Neuronal stem cell (in vitro differentiated cells): Measurements from ENCODE around the gene PARD6G.

Experiments used
- DNase-seq: peaks from one replicate; pipeline ENCODE4 v3.0.0-alpha.2; 2013; ENCODE audit warnings: low spot score
- H2AFZ ChIP-seq: one replicate; pipeline ENCODE4 v1.6.1; 2013; ENCODE audit warnings: mild to moderate bottlenecking, low read length, inconsistent platforms
- H2AK5ac ChIP-seq: 2 replicates; pipeline ENCODE4 v1.6.1; 2013; ENCODE audit warnings: low read depth, mild to moderate bottlenecking, inconsistent platforms, low read length, moderate library complexity, mixed read lengths
- H2BK120ac ChIP-seq: 2 replicates; pipeline ENCODE4 v1.6.1; 2013; ENCODE audit warnings: low read depth, mild to moderate bottlenecking, inconsistent platforms, low read length, moderate library complexity, mixed read lengths
- H2BK12ac ChIP-seq: one replicate; pipeline ENCODE4 v1.6.1; 2013; ENCODE audit warnings: low read length, inconsistent platforms
- H2BK15ac ChIP-seq: 2 replicates; pipeline ENCODE4 v1.6.1; 2013; ENCODE audit warnings: mild to moderate bottlenecking, low read length, inconsistent platforms, mixed read lengths
- H2BK5ac ChIP-seq: one replicate; pipeline ENCODE4 v1.6.1; 2013; ENCODE audit warnings: inconsistent platforms, mild to moderate bottlenecking, low read length, moderate library complexity
- H3K14ac ChIP-seq: one replicate; pipeline ENCODE4 v1.6.1; 2013; ENCODE audit warnings: low read length, inconsistent platforms
- H3K18ac ChIP-seq: 2 replicates; pipeline ENCODE4 v1.6.1; 2013; ENCODE audit warnings: low read length, inconsistent platforms
- H3K23ac ChIP-seq: 2 replicates; pipeline ENCODE4 v1.6.1; 2013; ENCODE audit warnings: low read depth, mild to moderate bottlenecking, mixed read lengths, low read length, inconsistent platforms; ENCODE audit not compliant: poor library complexity
- H3K27ac ChIP-seq: replicated peaks from 3 replicates; pipeline ENCODE4 v1.5.1; 2013; ENCODE audit warnings: low read length, inconsistent platforms
- H3K27me3 ChIP-seq, 3 experiments: 2 replicates each; pipeline ENCODE4 v1.6.1; 2013; ENCODE audit warnings: low read length in 3 of 3, mild to moderate bottlenecking in 2 of 3, inconsistent platforms in 1 of 3, low read depth in 1 of 3, mixed read lengths in 1 of 3, moderate library complexity in 1 of 3; ENCODE audit not compliant: control insufficient read depth in 3 of 3, insufficient read depth in 3 of 3
- H3K36me3 ChIP-seq, 2 donors: replicated peaks in 1 of 2; 2 replicates each; pipeline ENCODE4 v1.6.1; 2013; ENCODE audit warnings: low read length in 2 of 2; ENCODE audit not compliant: control insufficient read depth in 2 of 2, insufficient read depth in 2 of 2
- H3K4ac ChIP-seq: 2 replicates; pipeline ENCODE4 v1.6.1; 2013; ENCODE audit warnings: inconsistent platforms, mild to moderate bottlenecking, low read length, moderate library complexity
- H3K4me1 ChIP-seq, 2 donors: 1 replicate in 1 of 2; 2 replicates in 1 of 2; pipeline ENCODE4 v1.6.1; 2013; ENCODE audit warnings: low read length in 2 of 2, low read depth in 1 of 2; ENCODE audit not compliant: control insufficient read depth in 2 of 2, insufficient read depth in 1 of 2
- H3K4me2 ChIP-seq: one replicate; pipeline ENCODE4 v1.6.1; 2013; ENCODE audit warnings: mild to moderate bottlenecking, low read length, inconsistent platforms; ENCODE audit not compliant: insufficient read depth, poor library complexity, severe bottlenecking
- H3K4me3 ChIP-seq, 2 donors: 2 replicates each; pipeline ENCODE4 v1.5.1; 2013; ENCODE audit warnings: low read length in 2 of 2, mild to moderate bottlenecking in 2 of 2, inconsistent platforms in 1 of 2, moderate library complexity in 1 of 2
- H3K79me1 ChIP-seq: one replicate; pipeline ENCODE4 v1.6.1; 2013; ENCODE audit warnings: low read depth, mild to moderate bottlenecking, inconsistent platforms, low read length, moderate library complexity
- H3K9ac ChIP-seq: one replicate; pipeline ENCODE4 v1.6.1; 2013; ENCODE audit warnings: mild to moderate bottlenecking, low read depth, low read length, inconsistent platforms; ENCODE audit not compliant: poor library complexity
- H3K9me3 ChIP-seq, 2 donors: replicated peaks in 1 of 2; 2 replicates each; pipeline versions ENCODE3 to v1.6.1; 2013; ENCODE audit warnings: low read length in 2 of 2, mild to moderate bottlenecking in 2 of 2, inconsistent platforms in 1 of 2, low read depth in 1 of 2, mixed read lengths in 1 of 2, moderate library complexity in 1 of 2; ENCODE audit not compliant: control insufficient read depth in 2 of 2, insufficient read depth in 1 of 2
- H4K8ac ChIP-seq: one replicate; pipeline ENCODE4 v1.6.1; 2013; ENCODE audit warnings: low read depth, mild to moderate bottlenecking, inconsistent platforms, low read length, moderate library complexity
- H4K91ac ChIP-seq: one replicate; pipeline ENCODE4 v1.6.1; 2013; ENCODE audit warnings: low read length, low read depth, mild to moderate bottlenecking, inconsistent platforms; ENCODE audit not compliant: poor library complexity
- WGBS, 2 donors: extraction: QIAGEN DNeasy Blood & Tissue Kit; methylation state at CpG; one replicate each; pipeline ENCODE4 v1.1.7; 2013; ENCODE audit warnings: missing lambda C conversion rate in 2 of 2, mixed read lengths in 1 of 2; ENCODE audit not compliant: insufficient read length in 2 of 2, insufficient replicate concordance in 1 of 2; ENCODE audit errors: extremely low coverage in 2 of 2; 5-methylcytosine and 5-hydroxymethylcytosine counted together

PARD6G gene

DNA sequence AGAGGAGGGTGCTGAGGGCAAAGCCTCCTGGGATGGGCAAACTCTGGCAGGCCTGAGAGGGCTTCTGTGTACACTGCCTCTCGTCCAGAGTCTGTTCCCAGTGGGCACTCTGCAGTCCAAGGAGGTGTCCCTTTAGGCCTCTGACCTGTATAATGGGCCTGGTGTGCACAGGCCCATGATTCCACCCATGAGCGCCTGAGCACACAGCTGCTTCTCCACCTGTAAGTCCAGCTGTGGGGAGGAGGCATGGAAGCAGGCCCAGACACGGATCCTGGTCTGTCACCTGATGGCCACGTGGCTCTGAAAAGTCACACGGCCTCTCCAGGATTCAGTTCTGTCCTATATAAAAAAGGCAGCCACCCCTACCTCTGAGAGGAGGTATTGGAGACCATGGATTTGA, 57.0 kb downstream of the PARD6G start:
- Histone ChIP-seq H3K14ac (no peak overlapping the region), H3K36me3 (peaks cover 7 to 46% of the 10 kb centered on the region in 2 donors), H3K79me1 (peaks cover 13% of the 10 kb centered on the region), H2BK12ac (no peak overlapping the region), H3K27ac (no peak overlapping the region), H2AK5ac (no peak overlapping the region), H3K23ac (peak overlapping the region; percentile 66), H2AFZ (no peak overlapping the region), H3K4me3 (no peak overlapping the region), H3K4me2 (no peak overlapping the region), H3K4me1 (peaks cover 0 to 4% of the 10 kb centered on the region in 2 donors), H2BK5ac (no peak overlapping the region), H3K9ac (no peak overlapping the region), H3K27me3 (no peaks in the 10 kb centered on the region), H2BK15ac (no peak overlapping the region), H4K91ac (no peak overlapping the region), H2BK120ac (no peak overlapping the region), H3K4ac (no peak overlapping the region), H3K9me3 (peaks cover 0 to 5% of the 10 kb centered on the region in 2 donors), H4K8ac (no peak overlapping the region), H3K18ac (no peak overlapping the region)
- DNase-seq: no peak
- no CpG with 5 or more reads among the region's 5 CpGs for WGBS, 2 donors

DNA sequence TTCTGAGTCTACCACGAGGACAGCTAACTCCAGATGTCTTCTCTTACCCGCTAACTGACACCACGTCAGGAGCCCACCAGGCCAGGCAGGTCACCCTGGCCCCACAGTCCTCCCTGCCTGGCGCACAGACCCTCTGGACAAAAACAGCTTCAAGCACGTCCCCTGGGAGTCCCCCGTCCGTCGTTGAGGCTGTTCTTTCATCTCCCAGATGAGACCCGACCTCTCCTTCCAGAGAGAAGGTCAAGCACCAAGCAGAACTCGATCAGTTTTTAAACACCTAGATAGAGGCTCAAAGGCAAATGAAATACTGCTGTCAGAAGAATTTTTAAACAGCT, 57.8 kb downstream of the PARD6G start:
- no peaks in the 10 kb centered on the region for H3K27me3 ChIP-seq
- H3K4me2 ChIP-seq: no peak overlapping the region
- H4K91ac ChIP-seq: no peak overlapping the region
- no peak overlapping the region for H4K8ac ChIP-seq
- no peak overlapping the region for H3K27ac ChIP-seq
- no peak overlapping the region for H3K9ac ChIP-seq
- no peak overlapping the region for H3K18ac ChIP-seq
- H2BK5ac ChIP-seq: no peak overlapping the region
- WGBS, 2 donors: no CpG with 5 or more reads among the region's 10 CpGs
- H3K4me3 ChIP-seq: no peak overlapping the region
- no peak overlapping the region for H2BK15ac ChIP-seq
- H2BK12ac ChIP-seq: no peak overlapping the region
- peaks cover 7 to 38% of the 10 kb centered on the region in 2 donors for H3K36me3 ChIP-seq
- DNase-seq: no peak
- peaks cover 0 to 5% of the 10 kb centered on the region in 2 donors for H3K9me3 ChIP-seq
- peaks cover 0 to 1% of the 10 kb centered on the region in 2 donors for H3K4me1 ChIP-seq
- no peak overlapping the region for H2AK5ac ChIP-seq
- H3K4ac ChIP-seq: no peak overlapping the region
- H3K79me1 ChIP-seq: peaks cover 10% of the 10 kb centered on the region
- no peak overlapping the region for H2AFZ ChIP-seq
- no peak overlapping the region for H3K14ac ChIP-seq
- no peak overlapping the region for H2BK120ac ChIP-seq
- no peak overlapping the region for H3K23ac ChIP-seq

DNA sequence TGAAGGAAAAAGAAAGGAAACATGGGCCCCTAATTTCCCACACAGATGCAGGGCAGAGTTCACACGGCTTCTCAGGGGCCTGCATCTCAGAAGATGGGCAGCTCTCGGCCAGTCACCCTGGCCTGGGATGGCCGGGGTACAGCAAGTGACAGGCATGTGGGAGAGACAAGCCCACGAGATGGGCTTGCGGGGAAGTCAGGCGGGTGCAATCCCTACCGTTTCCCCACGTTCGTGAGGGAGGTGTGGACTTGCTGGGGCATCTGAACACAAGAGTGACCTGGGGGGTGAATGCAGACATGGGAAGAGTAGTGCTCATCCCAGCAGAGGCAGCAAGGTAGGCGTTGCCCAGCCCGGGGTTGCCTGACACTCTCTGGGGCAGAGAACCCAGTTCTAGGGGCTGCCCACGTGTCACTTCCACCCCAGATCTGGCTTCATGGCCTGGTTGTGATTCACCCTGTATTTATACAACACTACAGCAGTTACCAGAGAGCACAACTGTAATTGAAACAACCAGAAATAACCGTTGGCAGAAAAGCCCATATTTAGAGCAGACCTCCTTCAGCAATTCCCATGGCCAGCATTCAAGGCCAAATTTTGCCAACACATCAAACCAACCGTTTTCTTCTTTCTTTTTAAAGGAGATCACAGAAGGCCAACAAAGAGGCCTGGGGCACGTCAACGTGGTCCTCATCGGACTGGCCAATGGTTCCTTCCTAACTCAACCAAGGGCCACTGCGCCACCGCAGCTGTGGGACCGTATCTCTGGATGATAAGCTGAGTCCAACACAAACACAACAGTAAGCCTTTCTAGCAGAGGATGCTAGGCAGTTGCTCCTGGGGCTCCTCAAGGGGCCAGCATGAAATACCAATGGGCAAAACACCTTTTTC, 58.4 kb downstream of the PARD6G start:
- H3K23ac ChIP-seq: no peak overlapping the region
- no peak overlapping the region for H3K4ac ChIP-seq
- H3K79me1 ChIP-seq: peaks cover 10% of the 10 kb centered on the region
- no peaks in the 10 kb centered on the region for H3K27me3 ChIP-seq
- H2BK15ac ChIP-seq: no peak overlapping the region
- H3K9me3 ChIP-seq: peaks cover 0 to 5% of the 10 kb centered on the region in 2 donors
- H3K27ac ChIP-seq: no peak overlapping the region
- no peak for DNase-seq
- no peak overlapping the region for H2BK120ac ChIP-seq
- no peak overlapping the region for H4K8ac ChIP-seq
- H4K91ac ChIP-seq: no peak overlapping the region
- no peak overlapping the region for H2AFZ ChIP-seq
- H3K4me1 ChIP-seq: peaks cover 0 to 1% of the 10 kb centered on the region in 2 donors
- no peak overlapping the region for H3K9ac ChIP-seq
- peaks cover 7 to 33% of the 10 kb centered on the region in 2 donors for H3K36me3 ChIP-seq
- no peak overlapping the region for H2AK5ac ChIP-seq
- WGBS, 2 donors: no CpG with 5 or more reads among the region's 20 CpGs
- H2BK5ac ChIP-seq: no peak overlapping the region
- no peak overlapping the region for H3K4me2 ChIP-seq
- H3K18ac ChIP-seq: no peak overlapping the region
- no peak overlapping the region for H2BK12ac ChIP-seq
- H3K4me3 ChIP-seq: no peak overlapping the region
- no peak overlapping the region for H3K14ac ChIP-seq

DNA sequence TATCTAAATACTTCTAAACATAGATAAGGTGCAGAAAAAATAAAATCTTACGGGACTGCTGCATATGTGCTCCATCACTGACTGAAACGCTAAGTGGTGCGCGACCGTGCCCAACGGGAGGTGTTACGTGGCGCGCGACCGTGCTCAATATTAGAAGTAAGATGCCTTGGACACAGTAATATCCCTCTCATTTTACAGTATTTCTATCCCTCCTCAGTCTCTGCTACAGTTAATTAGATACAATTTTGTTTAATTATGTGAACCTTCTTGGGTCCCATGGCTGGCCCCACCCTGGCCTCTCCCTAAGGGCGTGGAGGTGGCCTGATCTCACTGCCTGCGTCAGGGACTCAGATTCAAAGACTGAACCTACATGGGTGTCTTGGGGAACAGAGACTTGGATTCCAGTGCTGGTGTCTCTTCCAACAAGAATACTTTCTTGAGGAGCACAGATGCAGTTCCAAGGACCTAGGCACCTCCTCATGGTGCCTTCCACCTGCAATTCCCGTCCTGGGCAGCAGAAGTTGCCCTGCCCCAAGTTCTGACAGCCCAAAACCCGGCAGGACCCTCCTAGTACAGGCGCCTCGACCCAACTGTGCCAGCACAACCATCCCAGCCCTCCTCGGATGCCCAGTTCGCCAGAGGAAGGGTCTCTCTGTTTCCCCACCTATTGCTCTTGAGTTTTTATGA, 59.2 kb downstream of the PARD6G start:
- Histone ChIP-seq H3K4me3 (no peak overlapping the region), H2BK120ac (no peak overlapping the region), H3K4me2 (no peak overlapping the region), H3K36me3 (peaks cover 4 to 28% of the 10 kb centered on the region in 2 donors), H3K27ac (no peak overlapping the region), H3K9me3 (peaks cover 0 to 5% of the 10 kb centered on the region in 2 donors), H3K4ac (no peak overlapping the region), H4K8ac (no peak overlapping the region), H3K23ac (no peak overlapping the region), H2BK15ac (no peak overlapping the region), H2BK12ac (no peak overlapping the region), H2AK5ac (no peak overlapping the region), H3K18ac (no peak overlapping the region), H2BK5ac (no peak overlapping the region), H3K9ac (no peak overlapping the region), H2AFZ (no peak overlapping the region), H3K14ac (no peak overlapping the region), H3K79me1 (peaks cover 10% of the 10 kb centered on the region), H4K91ac (no peak overlapping the region), H3K4me1 (peaks cover 0 to 1% of the 10 kb centered on the region in 2 donors), H3K27me3 (no peaks in the 10 kb centered on the region)
- no peak for DNase-seq
- WGBS, 2 donors: no CpG with 5 or more reads among the region's 19 CpGs
